Ammon's horn (tissue), 1 donor: Measurements from ENCODE around the gene ATP2B2.
A peak's percentile ranks its signal among the peaks of the same experiment; 100 is the strongest.

ENCODE experiments used
- DNase-seq: peaks from one replicate; pipeline ENCODE4 v3.0.0-alpha.2; 2016; ENCODE audit warnings: low spot score

The ATP2B2 gene

DNA sequence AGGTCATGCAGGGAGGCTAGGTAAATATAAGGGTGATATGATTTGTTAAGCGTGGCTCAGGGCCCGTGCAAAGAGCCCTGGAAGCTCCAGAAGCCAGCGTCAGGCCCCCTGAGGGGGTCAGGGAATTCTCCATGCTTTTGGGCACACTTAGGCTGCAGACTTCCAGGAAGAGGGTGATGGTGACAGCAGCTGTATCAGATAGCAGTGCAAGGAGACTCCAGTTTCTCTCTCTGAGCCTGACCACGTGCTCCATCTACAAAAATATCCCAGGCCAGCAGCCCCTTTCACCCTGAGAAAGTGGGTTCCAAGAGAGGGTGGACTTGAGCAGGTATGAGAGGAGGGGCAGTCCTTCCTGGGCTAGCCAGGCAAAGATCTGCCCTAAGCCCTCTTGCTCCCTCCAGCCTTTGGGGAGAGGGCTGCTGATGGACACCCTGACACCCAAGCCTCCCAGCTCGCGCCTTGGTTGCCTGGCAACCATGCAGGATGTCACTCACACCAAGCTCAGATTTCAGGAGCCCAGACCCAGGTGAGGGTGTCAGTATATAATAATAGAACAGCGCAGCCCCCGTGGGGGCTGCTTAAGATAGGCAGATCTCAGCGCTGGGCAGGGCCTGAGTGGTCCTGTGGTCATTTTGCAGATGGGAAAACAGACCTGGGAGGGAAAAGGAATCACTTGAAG is 35.8 kb downstream of the ATP2B2 start:
- DNase-seq, result no peak

DNA sequence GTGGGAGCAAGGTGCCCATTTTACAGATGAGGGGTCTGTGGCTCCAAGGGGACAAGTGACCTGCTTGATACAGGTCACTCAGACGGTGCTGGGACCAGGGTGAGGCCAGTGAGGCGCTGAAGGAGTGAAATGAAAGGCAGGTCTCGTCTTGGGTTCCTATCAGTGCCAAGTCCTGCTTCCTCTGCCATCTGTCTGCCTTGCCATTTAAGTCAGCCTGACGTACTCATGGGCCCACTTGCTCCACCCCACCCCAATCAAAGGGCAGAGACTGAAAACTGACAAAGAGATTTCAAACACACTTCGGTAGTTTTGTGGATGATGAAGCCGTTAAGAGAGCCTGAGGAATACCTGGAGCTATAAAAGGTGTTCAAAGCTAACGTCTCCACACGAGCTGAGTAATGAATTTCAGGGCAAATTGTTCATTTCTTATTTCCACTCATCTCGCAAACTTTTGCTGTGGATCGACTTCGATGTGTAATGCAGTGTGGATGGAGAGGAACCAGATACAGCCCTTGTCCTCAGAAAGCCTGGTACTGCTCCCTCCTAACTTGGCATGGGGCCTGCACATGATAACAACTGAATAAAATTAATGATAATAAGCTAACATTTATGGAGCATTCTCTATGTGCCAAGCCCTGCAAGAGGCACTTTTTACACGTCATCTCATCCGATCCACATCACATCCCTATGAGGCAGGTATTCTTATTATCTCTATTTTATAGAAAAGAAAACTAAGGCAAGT is 36.6 kb downstream of the ATP2B2 start:
- DNase-seq, result no peak

DNA sequence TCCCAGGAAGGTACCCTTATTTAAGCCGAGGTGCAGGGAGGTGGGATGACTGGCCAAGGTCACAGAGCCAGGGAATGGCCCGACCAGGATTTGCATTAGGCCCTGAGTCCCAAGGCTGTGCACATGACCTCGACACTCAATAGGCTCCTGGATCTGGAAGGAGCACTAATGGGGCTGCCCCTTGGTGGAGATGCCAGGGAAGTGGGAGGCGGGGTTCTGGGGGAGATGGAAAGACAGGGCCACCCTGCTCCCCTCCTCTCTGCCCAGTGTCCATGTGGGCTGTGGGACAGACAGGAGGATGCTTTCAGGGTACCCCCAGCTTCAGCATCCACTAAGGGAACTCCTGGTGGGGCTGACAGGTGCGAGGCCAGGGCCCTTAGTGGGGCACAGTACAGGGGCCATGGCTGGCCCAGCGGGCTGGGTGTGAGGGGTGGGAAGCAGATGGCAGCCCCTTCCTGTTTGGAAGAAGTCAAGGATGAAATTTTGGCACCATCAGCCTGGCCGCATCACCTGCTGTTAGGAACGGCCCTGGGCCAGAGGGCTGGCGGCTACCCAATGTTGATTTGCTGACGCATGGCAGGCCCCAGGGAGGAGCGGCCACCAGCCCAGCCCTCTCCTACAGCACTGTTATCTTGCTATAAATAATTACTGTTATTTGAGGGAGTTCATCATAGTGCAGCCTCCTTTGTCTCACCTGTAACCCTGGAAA is 37.3 kb downstream of the ATP2B2 start:
- no peak for DNase-seq

DNA sequence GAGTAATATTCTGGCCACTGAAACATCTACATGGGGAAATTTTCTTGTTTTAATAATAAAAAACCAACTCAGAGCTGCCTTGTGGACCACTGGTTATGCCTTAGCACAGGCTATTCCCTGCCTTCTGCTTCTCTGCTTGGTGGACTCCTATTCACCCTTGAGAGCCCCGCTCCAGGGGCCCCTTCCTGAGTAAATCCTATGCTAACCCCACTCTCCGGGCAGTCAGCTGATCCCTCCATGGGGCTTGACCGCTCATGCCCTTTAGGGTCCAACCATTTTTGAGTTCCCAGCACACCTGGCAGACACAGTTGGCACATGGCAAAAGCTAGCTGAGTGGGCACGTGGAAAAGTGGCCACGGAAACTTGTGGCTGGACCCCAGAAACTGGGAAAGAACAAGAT is 38.2 kb downstream of the ATP2B2 start:
- DNase-seq, result no peak

DNA sequence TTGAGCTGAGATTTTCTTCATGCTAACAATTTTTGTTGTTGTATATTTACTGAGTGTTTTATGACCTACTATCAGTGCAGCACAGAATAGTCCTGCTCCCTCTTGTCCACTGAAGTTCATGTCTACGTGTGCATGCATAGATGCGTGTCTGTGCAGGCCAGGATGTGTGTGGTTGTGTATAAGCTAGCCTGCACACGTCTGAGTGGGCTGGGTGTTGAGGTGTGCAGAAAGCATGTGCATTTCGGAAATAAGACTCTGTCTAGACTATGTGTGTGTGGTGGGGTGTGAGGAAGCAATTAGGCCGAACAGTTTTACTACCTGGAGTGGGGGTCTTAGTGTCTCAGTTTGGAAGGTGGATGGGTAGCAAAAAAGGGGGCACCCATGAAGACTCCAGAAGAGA is 39.2 kb downstream of the ATP2B2 start:
- DNase-seq, result no peak

DNA sequence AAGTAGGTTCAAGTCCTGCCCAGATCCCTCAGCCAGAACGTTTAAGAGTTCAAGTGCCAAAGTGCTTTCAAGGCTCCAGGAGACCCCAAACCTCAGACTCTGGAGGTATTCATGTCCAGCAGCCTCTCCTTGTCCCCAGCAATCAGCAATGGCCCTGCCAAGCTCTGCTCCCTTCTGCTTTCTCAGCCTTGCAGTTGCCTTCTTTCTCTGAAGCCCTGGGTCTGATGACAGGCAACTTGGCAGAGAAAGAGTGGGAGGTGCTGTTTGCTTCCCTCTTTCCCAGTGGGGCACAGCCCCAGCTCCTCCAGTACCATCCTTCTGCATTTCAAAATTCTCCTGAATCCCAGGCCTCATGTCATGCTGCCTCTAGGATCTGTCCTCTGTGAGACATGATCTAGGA is 40.2 kb downstream of the ATP2B2 start:
- DNase-seq, result peak; percentile 45

DNA sequence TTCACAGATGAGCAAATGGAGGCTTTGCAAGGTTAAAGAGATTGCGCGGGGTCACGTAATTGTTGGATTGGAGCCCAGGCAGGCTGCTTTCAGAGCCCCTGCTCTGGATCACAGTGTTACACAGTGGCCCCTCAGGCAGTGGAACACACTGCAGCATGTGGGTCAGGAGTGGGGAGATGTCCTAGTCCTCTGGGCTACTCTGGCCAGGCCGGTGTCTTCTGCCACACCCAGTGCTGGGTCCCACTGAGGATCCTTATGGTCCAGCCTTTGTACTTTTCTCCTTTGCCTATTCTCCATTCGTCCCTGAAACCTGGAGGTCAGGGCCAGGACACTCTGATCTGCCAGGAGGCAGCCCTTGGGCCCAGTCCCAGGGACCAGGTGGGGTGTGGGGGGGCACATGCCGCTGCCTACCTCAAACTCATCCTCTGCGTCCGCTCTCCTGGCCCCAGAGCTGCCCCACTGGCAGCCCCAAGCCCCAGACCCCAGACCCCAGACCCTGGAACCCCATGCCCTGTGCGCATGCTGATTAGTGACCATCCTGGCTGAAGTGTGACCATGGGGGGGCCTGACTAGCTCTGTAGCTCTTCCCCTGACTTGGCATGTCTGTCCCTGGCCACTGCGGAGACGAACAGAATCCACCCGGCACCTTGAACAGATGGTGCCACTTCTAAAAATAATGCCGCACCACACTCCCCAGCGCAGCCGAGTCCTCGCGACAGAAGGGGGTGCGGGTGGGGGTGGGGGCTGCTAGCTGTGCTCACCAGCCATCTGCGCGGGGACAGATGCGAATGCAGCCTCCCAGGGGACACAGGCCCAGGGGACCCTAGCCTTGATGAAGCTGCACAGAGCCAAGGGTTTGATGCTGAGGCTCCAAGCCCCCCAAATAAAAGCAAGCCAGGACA is 41.6 kb downstream of the ATP2B2 start:
- peak; percentile 20 for DNase-seq

DNA sequence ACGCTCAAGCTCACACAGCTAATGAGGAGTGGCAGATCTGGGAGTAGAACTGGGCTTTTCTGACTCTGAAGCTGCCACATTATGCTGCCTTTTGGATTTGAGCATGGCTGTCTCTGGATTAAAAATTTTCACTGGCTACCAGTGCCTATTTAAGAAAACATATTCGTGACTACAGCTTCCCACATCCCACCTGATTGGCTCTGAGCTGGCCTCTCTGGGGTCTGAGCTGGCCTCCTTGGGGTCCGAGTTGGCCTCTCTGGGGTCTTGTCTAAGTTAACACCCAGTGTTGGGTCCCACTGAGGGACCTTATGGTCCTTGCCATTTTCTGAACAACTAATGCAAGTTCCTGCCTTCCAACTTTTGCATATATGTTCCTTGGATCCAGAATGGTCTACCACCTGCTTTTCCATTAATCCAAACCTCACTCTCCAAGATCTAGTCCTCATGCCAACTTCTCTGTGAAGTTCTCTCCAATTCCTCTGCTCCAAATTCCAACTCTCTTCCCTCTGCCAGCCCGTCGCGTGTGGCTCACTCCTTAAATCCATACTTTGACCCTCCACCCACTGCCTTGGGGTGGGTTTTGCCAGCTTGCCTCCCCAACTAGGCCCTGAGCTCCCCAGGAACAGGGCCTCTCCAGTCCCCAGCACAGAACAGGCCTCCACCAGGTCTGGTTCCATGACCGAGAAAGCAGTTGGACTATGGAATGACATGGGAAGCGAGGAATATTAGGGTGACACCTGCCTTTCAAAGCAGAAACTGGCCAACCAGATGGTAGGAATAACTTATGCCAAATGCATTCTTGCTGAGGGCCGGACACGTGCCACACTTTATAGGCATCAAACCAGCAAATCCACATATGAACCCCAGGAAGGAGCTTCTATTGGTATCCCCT is 42.5 kb downstream of the ATP2B2 start:
- no peak for DNase-seq

DNA sequence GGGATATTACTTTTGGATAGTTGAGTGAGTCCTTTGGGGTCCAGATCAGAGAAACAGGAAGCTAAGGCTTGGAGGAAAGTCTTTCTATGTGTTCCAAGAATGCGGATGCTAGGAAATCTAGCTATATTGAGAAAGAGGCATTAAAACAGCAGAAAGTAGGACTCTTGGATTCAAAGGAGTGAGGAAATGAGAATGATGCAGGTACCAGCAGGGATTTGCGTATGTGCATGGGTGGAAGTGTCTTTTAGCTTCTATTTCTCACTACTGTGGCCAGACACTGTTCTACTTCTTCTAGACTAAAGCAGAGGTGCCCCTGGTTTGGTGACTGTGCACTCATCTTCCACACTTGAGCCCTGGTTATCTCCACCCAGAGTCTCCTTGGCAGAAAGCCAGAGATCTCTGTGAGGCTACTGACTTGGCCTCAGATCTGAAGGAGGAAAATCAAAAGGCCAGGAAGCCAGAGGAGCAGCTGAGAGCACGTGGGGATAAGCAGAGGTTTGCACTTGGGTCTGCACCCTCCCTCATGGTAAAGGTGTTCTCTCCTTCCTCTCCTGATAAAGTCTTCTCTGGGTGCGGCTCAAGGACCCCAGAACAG is 44.3 kb downstream of the ATP2B2 start:
- DNase-seq, result no peak

DNA sequence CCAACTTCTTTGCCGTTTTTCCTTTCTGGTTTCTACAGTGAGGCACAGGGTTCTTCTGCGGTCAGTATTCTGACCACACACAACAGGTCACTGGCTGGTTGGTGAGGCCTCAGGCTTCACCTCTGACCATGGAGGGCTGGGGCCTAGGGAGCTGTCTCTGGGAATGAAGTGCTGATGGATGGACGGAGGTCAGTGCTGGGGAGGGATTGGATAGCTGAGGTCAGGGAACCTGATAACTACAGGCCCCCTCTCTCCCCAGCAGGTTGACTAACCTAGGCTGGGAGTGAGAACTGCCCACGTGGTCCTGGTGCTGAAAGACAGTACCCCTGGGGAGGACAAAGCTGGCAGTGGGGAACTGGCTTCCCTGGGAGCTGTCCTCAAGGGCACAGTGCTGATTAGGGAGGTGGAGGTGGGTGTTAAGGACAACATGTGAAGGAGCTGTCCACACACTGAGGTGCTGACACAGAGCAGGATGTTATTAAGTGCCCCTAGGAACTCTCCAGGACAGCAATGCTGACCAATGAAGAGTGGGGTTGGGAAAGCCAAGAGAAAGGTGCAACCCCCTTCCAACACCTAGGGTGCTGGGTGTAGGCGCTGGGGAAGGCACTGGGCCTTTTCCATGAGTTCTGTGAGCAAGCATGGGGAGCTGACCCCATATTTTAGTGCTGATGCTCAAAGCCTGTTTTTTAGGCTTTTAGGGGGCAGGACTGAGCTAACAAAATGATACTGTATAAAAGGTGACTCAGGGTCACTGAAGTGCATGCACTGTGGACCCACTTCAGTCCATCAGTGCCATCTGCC is 45.2 kb downstream of the ATP2B2 start:
- DNase-seq, result no peak

DNA sequence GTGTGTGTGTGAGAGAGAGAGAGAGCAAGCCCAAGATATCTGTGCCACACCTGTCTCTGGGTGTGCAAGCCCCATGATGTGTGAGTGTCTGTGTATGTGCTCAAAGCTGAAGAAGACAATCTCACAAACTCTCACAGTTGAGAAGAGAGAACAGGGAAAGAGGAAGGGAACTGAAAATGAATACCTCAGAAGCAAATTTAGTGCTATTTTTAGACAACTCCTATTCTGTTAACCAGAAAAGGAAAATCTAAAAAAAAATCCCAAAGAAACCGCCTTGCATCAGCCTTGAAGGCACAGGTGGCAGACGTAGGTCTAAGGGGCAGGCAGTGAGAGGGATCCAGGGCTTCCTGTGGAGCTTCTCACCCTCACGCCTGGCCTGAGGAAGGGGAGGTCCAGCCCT is 47.8 kb downstream of the ATP2B2 start:
- no peak for DNase-seq

DNA sequence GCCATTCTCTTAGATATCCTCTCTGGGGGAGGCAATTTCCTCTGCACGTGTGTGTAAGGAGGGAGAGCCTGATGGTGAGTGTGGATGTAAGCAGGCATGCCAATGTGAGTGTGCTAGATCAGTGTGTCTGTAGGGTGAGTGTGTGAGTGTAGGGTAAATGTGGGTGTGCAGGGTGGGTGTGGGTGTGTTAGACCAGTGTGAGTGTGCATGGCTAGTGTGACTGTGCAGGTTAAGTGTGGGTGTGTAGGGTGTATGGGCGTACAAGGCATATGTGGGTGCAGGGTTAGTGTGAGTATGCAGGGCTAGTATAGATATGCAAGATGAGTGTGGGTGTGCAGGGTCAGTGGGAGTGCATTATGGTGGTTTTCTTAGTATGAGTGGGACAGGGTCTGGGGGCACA is 48.4 kb downstream of the ATP2B2 start:
- DNase-seq, result no peak

DNA sequence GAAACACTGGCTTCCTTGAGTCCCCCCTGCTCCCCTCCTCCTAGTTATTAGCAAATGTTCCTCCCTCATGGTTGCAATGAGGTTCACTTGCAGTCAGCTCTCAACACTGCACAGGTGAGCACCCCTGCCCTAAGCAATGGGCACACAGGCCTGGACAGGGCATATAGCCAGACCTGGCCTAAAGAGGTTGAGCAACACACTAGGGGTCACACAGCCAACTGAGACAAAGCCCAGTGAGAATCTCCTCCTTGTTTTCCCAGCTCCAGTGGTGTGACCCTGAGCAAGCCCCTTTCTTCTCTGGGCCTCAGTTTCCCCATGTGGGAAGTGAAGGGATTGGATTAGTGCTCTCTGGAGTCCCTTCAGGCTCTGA is 49.9 kb downstream of the ATP2B2 start:
- DNase-seq, result no peak

DNA sequence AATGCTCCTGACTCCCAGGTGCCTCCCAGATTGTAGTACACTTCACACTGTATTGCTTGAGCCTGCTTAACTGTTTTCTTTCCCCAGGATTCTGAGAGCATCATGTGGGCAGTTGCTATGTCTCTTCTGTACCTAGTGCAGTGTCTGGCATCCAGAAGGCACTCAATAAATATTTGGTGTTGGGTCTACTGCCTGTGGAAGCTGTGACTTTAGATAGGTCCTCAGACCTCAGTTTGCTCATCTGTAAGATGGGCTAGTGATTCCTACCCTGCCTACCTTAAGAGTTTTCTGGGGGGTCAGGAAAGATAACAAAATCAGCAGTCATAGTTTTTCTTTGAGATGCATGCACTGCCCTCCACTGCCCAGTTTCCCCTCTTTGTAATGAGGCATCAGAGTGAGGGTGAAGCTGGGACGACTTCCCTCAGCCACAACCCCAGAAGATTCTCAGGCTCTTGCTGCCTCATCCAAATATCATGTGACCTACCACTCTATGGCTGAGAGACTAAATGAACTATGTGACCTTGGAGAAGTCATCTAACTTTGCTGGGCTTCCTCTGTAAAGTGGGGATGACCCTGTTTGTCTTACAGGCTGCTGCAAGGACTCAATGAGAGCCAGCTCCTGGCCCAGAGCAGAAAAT is 50.4 kb downstream of the ATP2B2 start:
- no peak for DNase-seq

DNA sequence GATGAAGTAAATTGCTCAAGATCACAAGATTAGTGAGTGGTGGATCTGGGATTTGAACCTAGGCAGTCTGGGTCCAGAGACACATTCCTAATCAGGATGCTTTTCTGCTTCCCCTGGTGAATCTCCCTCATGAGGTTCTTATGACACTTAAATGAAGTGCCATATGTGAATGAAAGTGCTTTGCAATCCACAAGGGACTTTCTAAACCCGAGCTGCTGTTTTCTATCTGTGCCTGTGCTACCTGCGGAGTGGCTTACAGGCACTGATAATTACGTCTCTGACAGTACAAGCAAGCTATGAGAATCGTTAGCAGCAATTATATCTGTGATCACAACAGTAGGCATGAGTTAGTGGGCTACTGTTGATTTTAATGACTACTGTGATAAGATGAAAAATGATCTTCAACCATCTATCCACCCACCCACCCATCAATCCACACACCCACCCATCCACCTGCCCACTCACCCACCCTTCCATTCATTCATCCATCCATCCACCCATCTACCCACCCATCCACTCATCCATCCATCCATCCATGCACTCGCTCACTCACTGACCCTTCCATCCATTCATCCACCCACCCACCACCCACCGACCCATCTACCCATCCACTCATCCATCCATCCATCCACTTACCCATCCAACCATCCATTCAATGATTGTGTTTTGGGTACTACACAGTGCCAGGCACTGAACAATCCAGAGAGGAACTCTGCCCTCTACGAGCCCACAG is 51.8 kb downstream of the ATP2B2 start:
- DNase-seq, result no peak

DNA sequence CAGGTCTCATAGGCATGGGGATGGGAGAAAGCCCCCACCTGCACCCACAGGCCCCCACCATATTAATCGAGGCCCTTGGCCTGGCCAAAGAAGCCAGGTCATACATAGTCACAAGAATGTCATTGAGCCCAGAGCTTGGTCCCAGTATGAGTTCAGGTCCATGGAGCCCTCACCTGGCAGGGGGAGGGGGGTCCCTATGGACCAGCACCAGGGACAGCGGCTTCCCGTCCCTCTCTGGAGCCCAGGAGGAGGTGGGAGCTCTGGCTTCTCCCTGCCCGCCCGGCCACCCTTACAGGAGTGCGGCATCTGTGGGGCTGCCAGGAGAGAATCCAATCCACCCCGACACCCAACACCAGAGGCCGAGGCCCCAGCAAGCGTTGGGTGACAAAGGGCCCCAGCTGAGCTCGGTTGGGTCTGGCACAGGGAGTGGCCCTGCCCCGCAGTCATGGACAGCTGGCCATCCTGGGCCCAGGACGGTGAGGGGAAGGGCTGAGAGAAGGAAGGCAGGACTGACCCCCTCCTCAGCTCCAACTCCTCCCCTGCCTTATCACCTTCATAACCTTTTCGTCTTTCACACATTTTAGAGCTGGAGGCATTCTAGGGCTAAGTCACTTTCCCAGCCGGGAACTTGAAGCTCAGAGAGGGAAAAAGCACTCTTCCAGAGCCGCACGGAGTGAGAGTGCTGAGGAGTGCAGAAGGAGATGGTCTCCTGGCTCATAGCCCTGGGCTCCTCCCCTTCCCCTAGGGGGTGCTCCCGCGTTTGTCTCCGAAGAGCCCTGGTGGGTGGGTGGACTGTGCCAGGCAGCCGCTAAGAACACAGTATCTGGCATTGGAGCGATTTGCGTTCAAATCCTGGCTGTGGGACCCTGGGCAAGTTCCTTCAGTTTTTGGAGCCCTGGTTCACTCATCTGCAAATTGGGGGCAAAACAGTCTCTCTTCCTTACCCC is 54.6 kb downstream of the ATP2B2 start:
- DNase-seq, result no peak

DNA sequence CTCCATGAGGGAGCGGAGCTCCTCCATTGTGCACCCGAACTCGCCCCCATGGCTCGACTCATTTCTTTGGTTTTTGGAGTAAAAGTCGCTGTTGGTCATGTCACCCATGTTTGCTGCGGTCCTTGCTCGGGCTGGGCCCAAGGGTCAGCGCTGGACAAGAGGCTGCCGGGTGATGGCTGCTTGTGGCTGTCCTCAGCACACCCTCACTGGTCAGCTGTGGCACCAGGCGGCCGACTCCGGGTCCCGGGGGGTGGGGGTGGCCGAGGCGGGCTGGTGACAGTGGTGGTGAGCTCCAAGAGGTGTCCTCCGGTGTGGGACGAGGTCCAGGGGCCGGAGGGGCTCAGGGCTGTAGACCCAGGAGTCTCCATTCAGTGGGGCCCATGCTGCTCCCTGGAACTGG is 56.0 kb downstream of the ATP2B2 start:
- DNase-seq, result no peak

DNA sequence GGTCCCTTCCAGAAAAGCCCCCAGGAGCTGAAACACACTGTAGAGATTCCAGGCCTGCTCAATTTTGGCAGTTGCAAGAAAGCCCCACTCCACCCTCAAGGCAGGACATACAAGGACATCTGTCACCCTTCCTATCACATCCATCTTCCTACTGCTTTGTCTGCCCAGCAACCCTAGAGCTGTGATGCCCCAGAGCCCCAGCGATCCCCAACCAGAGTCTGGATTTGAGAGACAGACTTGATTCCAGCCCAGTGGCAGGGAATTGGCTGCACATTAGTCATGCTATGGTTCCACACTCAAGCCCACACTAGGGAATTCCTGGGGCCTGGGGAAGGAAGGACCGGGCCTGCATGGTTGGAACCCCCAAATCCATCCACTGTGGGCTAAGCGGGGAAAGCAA is 56.8 kb downstream of the ATP2B2 start:
- no peak for DNase-seq
